NCI-H2196 treated with DMSO at 0.1 percent for 48 hours (cell line): ENCODE data around the gene ADAMTS16.

Experiments used
- DNase-seq: peaks from one replicate; lab custom pipeline; 2025; ENCODE audit not compliant: unreplicated experiment; lab: John Stamatoyannopoulos, UW

Gene ADAMTS16

DNA sequence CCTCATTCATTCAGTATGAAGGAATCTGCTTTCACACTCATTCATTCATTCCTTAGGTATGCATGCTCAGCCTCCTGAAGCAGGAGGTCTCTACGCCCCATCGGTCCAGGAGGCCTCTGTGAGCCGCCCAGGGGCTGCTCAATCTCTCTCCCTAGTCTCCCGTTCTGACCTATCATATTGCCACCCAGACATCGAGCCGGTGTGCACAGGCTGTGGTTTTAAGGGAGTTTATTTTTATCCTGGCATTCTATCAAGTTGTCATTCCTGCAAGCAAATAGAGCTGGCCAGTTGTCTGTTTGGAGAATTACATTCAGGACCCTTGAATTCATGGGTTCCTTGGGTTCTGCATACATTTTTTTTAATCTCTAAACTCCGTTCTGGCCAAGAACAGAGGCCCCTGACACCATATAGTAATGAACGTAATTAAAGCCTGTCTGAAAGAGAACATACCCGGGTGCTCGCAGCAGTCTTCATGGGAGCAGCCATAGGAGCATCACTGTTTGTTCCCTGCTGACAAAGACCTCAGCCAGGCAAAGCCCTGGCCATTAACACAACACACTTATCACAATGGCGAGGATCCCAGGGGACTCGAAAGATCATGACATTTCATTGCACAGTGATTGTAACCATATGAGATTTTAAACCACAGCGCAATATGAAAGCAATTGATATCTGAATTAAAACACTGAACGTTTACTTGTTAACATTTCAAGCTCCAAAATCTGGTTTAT, 80.9 kb downstream of the ADAMTS16 start:
- DNase-seq = no peak

DNA sequence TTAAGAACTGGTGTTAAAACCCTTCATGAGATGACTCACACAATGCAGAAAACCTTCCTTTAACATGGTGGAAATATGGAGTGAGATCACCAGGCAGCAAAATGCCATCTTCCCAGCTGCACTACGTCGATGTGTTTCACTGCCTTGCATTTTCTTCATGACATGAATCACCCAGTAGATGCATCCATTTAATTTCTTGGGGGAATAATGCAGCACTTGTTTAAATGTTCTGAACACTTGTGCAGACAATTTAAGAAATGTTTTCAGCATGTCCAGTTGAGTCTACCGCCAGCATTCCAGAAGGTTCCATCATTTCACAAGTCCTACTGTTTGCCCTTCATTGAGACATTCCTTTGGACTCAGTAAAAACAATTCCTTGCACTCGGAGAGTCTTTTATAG, 81.6 kb downstream of the ADAMTS16 start:
- no peak for DNase-seq

DNA sequence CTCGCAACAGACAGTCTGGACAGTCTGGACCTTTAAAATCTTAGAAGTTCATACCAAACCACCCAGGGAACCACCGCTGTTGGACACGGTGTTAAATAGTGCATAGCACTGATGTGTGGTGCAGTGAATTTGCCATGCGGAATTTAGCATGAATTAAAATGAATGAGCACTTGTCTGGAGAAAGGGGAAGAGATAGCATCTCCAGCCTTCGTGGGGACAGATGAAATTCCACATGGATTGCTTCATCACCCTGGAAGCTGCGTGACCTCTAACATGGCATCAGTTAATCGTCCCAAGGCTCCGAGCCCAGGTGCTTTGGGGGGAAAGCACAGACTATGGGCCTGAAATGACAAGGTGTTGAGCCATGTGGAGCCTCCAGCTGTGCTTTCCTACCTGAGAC, 91.4 kb downstream of the ADAMTS16 start:
- no peak for DNase-seq

DNA sequence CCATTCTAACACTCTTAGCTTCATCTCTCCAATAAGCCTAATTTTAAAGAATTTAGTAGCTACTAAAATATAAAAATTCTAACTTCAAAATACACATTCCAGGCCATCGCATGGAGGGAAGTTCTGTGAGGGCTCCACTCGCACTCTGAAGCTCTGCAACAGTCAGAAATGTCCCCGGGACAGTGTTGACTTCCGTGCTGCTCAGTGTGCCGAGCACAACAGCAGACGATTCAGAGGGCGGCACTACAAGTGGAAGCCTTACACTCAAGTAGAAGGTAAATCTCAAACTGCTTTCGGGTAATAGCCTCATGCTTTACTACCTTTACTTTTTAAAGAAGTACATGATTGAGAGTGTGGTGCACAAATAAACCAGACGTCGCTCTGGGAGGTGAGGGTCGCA, 94.8 kb downstream of the ADAMTS16 start:
- DNase-seq = no peak

DNA sequence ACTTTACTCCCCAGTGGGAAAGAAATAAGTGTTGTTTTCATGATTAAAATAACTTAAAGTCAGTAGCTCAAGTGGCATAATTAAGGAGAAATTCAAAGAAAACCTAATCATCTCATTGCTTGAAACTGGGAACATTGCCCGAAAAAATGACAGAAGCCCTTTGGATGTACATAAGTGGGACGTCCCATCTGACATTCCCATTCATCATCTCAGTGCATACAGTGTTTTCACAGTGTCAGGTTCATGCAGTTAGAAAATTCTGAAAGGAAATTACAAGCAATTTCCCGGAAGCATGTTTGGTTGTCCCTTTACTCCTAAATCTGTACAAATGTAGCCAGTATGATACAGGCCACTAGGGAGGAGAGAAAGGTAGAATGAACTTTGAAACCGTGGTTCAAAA, 95.6 kb downstream of the ADAMTS16 start:
- DNase-seq = no peak

DNA sequence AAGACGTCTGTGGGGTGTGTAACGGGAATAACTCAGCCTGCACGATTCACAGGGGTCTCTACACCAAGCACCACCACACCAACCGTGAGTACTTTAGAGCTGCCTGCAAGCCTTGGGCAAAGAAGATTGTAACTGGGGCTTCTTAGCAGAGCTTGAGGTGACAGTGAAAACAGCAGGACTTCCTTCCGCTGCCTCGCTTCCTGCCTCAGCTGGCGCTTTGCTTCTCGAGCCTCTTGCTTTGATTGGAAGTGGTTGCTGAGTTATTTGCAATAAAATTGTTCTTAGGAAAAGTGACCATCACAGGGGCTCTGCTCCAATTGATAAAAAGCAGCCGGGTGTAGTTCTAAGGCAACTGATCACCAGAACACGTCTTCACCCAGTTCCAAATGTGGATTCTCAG, 99.1 kb downstream of the ADAMTS16 start:
- no peak for DNase-seq

DNA sequence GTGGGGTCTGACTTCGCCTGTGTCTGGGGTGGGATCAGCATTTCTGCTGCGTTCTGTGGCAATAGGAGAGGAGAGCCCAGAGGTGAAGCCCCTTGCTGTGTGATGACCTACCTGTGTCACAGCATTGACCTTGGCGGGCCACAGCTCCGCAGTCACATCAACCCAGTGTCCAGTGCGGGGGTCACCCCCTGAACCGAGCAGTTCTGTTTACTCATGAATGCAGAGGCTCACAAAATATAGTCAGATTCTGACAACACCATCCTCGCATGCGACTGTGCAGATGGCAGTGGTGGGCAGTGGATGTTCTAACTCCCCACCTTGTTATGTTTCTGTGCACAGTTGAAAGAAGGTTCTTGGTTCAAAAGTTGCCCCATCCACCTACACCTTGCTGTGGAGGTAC, 100.1 kb downstream of the ADAMTS16 start:
- DNase-seq = no peak

DNA sequence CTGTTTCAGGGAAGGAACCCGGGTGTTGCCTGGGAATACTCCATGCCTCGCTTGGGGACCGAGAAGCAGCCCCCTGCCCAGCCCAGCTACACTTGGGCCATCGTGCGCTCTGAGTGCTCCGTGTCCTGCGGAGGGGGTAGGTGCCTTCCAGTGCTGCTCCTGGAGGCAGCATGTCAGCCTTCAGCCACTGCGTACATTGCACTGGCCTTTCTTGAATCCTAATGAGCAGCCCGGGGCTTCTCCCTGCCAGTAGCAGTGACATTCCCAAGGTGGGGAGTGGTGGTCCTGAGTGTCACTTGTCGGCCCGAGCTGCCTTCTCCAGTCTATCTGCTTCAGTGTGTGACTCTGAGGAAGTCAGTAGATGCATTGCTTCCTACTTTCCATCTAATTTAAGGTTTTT, 101.9 kb downstream of the ADAMTS16 start:
- no peak for DNase-seq

DNA sequence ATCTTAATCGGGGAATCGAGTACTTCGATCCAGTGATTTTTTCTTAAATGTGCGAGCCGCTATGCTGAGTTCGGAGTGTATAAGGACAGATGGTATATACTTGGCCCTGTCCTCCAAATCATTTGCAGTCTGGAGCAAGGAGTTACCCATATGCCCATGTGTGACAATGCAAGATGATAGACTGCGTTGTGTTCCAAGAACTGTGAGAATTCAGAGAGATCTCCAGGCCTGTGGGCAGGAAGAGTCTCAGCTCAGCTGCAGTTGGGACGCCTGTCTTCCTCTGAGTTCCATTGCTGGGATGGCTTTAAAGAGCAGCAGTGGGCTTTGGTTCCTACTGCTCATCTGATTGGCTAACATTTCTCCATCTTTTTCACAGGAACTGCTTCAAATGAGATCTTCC, 106.6 kb downstream of the ADAMTS16 start:
- no peak for DNase-seq

DNA sequence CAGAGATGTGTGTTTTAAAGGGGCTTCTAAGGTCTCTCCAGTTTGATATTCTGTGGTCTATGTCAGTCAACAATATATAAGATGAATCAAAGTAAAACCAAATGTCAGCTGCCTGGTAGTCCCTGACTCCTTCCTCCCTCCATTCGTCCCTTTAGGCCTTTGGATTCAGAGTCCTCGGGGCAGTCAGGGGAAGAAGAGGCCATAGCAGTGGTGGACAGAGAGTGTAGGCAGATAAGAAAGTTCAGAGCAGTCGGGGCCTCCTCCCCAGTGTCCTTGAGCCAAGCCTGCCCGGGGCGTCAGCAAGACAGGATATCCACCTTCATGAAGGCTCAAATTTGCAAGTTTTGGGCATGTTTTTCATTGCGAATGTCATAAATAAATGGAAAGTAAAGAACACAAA, 110.6 kb downstream of the ADAMTS16 start:
- DNase-seq = no peak

DNA sequence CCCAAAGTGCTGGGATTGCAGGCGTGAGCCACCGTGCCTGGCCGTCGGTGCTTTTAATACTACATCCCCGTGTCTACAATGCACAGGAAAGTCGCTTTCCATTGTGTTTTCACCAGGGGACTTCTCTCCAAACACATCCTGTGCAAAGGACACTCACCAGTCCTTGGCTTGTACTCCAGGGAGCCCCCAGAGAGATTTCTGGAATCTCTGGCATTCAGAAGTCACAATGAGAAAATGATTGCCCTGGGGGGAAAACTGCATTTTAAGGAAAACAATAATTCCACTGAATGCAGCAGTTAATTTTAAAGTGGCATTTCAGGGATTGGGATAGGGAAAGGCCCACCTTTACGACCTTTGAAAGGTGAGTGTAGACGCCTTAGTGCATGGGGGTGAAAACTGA, 112.0 kb downstream of the ADAMTS16 start:
- no peak for DNase-seq

DNA sequence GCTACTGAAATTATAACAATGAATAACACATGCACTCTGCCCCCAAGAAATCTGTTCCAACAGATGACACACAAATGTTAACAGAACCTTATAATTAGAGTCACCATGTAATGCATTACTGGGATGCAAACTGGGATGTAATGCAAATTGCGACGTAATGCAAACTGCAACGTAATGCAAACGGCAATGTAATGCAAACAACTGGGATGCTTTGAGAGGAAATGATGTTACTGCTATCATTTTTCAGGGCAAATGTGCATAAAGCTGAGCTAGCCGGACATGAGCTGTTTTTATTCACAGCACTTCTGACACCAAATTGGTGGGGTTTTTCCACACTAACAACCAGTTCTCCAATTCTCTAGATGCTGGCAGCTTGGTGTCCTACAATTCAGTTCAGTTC, 117.2 kb downstream of the ADAMTS16 start:
- DNase-seq = no peak

DNA sequence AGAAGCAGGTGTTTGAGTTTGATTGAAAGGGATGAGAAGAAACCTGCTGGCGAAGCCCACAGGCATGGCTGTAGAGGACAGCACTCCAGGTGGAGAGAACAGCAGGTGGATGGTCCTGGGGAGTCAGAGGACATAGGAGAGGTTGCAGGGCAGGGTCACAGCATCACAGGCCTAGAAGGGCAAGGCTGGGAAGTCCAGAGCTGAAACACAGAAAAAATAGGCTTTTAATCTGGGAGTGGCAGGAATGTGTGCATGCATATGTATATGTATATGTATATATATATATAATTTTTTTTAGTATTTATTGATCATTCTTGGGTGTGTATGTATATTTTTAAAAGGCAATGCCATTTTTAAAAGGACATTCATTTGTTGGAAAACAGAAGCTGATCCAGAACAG, 118.4 kb downstream of the ADAMTS16 start:
- no peak for DNase-seq

DNA sequence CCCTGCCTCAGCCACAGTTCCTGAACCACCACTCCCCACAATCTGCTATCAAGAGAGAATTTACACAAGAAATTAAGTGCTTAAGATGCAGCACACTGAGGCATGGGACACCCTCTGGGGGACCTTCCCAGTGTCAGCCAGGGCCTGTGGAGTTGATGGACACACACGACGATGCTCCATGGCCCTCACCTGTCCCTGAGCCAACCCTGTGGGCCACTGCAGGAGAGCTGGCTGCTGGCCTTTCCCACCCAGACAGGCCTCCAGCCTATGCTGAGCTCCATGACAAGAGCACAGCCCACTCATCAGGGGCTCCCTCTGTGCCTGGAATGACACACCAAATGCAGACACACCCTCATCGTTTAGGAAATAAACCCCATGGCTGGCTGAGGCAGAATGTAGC, 124.6 kb downstream of the ADAMTS16 start:
- no peak for DNase-seq

DNA sequence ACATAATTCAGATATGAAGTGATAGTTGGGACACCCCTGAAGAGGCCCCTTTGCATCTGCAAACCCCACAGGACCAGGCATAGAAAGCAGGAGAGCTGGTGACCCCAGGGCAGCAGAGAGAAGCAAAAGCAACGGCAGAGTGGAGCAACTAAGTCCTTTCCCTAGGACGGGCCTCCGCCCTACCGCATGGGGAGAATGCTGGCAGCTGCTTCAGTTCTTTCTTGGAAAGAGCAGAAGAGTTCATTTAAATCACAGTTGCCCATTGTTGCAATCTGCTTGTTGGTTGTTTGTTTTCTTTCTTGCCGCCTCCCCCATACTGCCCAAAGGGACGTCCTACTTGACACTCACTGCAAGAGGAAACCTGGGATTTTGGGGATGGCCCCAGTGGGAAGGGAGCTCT, 126.2 kb downstream of the ADAMTS16 start:
- DNase-seq = no peak

DNA sequence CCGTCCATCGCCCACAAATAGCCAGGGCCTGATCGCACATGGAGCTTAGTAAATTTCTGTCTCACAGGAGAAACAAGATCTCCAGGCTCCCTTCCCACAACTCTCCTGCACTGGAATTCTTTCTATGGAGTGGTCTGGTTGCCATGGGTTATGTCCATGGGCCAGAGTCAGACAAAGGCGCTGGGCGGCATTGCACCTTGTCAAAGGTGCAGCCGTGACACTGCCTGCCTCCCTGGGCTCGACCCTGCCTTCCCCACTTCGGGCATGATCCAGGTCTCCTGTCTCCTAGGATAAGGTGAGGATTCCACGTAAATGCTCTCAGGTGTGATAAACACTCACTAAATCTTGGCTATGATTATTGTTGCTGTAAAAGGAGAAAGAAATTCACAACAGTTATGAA, 130.0 kb downstream of the ADAMTS16 start:
- no peak for DNase-seq

DNA sequence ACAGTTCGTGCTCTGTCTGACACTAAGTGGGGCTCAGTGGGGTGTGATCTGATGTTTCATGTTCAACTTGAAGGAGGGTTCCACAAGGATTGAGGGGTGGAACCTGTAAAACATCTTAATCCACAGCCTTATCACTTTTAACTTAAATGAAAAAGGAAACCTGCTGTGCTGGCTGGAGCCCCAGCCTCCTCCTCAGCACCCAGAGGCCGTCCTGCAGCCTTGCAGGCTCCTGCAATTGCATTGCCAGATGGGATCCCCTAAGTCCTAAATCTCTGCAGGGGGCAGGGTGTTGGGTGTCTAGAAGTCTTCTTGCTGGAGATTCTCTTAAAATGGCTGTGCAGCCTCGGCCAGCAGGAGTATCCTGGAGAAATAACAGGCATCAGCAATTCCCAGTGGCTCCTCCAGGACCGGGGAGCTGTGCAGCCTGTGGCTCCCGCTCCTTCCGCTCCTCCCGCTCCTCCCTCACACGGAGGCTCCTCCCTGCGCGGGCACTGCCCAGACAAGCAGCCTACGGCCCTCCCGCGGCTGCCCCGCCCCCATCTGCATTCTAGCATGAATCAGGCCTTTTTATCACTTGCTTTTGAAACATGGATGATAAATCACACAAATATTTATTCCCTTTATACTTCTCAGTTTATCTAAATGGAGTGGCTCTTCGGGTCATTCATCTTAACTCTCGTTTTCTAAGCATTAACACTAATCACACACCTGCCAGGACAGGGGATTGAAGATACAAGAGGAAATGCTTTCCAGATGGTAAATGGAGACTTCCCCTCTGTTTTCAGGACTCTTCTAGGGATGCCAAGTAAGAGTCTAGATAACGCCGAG, 131.0 kb downstream of the ADAMTS16 start:
- DNase-seq = peak; percentile 2

DNA sequence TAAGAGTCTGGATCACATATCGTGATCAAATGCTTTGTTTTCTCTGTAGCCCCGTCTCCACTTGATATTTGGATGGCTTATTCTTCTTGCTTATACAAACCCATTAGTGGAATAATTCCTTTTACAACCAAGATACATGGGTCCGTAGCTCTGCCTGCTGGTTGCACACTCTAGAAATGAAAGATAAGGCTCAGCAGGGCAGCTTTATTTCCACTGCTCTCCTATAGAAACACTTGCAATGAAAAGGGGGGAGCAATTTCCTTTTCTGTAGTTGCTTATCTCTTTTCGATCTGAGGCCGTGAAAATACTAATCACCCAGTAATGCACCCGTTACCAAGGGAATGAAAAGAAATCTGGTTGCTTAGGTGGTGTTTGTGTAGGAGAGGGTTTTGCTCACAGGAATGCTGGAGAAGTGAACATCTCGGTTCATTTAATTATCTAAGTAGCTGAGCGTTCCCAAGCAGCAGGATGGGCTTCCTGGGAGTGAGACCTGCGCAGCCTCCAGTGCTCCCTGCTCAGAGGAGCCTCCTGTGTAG, 131.7 kb downstream of the ADAMTS16 start:
- DNase-seq = no peak

DNA sequence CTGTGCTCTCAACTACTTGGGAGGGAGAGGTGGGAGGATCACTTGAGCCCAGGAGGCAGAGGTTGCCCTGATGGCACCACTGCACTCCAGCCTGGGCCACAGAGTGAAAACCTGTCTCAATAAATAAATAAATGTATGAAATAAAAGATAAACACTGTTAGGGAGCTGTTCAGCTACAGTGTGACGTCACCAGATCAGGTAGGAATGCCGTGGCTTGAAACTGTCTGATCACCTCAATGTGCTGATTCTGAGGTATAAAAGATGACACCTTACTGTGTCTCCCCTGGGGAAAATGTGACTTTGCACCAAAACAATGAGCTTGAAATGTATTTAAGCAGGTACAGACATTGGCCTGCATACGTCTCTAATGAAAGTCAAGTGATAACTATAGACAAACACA, 133.3 kb downstream of the ADAMTS16 start:
- no peak for DNase-seq

DNA sequence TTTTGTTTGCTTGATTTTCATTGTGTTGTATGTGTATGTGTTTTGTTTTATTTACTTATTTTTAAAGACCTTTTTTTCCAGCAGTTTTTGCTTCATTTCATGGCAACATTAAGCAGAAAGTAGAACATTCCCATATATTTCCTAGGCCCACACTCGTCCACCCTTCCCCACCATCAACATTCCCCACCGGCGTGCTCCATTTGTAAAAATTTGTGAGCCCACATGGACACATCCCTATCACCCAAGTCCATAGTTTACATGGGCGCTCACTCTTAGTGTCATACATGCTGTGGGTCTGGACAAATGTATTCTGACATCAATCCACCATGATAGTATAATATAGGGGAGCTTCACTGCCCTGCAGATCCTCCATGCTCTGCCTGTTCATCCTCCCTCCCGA, 133.8 kb downstream of the ADAMTS16 start:
- no peak for DNase-seq

DNA sequence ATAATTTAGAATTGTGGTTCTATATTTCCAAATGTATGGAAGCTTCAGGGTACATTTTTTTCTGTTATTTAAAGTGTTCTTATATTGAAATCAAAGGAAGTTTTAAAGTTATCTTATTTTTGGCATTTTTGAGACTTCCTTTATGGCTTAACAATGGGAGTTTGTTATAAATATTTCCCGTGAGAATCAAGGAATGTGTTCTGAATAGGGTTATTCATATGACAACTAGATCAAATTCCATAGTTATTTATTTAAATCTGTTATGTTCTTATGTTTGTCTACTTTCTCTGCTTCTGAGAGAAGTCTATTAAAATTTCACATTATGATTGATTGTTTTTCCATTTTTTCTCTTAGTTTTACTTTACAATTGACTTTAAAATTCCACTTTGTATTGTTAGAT, 135.1 kb downstream of the ADAMTS16 start:
- no peak for DNase-seq

DNA sequence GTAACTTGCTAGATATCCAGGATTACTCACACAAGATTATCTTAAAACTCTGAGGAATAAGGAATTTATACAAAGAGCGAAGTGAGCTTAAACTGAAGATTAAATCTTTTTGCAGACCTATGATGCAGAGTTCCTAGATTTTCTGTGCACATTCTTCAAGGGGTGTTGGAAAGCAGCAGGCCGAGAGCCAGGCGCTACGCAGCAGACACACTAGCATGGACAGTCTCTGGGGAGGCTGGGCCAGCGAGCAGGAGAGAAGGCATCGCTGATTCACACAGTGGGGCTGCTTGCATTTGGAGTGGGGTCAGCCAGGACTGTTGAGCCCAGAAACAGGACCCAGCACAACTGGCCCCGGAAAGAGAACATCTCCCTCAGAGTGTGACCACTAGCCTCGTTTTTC, 136.3 kb downstream of the ADAMTS16 start:
- DNase-seq = no peak
